Measurements from ENCODE around the gene ABR. TPM values are rescaled to one million over a fixed set of nuclear protein-coding genes. Genes with fewer than 3 reads are reported as not detected.

ABR gene
- polyA plus RNA-seq, 1 experiment: 65.4 TPM

- Histone ChIP-seq H3K36me3 (ENCODE audit: control insufficient read depth, insufficient read depth, low read length) (peaks cover 4% of the 10 kb centered on the region), H3K27me3 (ENCODE audit: control insufficient read depth, insufficient read depth, low read length) (no peaks in the 10 kb centered on the region), H3K4me3 (ENCODE audit: low read depth, low read length) (no peak overlapping the region)
- no peak for TF ChIP-seq CTCF (IDR thresholded peaks at IDR 0.05; ENCODE audit: insufficient read depth, low read depth, low read length)
- CTCF ChIA-PET: no interaction called here
- no peak for DNase-seq (ENCODE audit: low read depth)
- POLR2A ChIA-PET: no interaction called here
Observed at GRCh38 chr17:962670-963069, 217.1 kb downstream of the ABR start.

GRCh38 chr17:962166-962565 lies 217.6 kb downstream of the ABR start:
- no peak for DNase-seq (ENCODE audit: low read depth)
- ChIA-PET POLR2A (no interaction called here), CTCF (no interaction called here)
- Histone ChIP-seq H3K27me3 (ENCODE audit: control insufficient read depth, insufficient read depth, low read length) (no peaks in the 10 kb centered on the region), H3K4me3 (ENCODE audit: low read depth, low read length) (no peak overlapping the region), H3K36me3 (ENCODE audit: control insufficient read depth, insufficient read depth, low read length) (peaks cover 4% of the 10 kb centered on the region)
- TF ChIP-seq CTCF (IDR thresholded peaks at IDR 0.05; ENCODE audit: insufficient read depth, low read depth, low read length): no peak

- Histone ChIP-seq H3K4me3 (ENCODE audit: low read depth, low read length) (no peak overlapping the region), H3K36me3 (ENCODE audit: control insufficient read depth, insufficient read depth, low read length) (peaks cover 4% of the 10 kb centered on the region), H3K27me3 (ENCODE audit: control insufficient read depth, insufficient read depth, low read length) (no peaks in the 10 kb centered on the region)
- no peak for DNase-seq (ENCODE audit: low read depth)
- POLR2A ChIA-PET: no interaction called here
- CTCF ChIA-PET: interaction anchor here (0.9 to 2.8 kb wide), 2 partner anchors 13 to 31 kb away, joined by 3 to 8 read pairs; no protein-coding TSS in a partner anchor
- TF ChIP-seq CTCF (IDR thresholded peaks at IDR 0.05; ENCODE audit: insufficient read depth, low read depth, low read length): no peak
Observed at GRCh38 chr17:958712-959451, 220.9 kb downstream of the ABR start.

GRCh38 chr17:957856-958421 lies 221.8 kb downstream of the ABR start:
- H3K4me3 ChIP-seq (ENCODE audit: low read depth, low read length): no peak overlapping the region
- DNase-seq (ENCODE audit: low read depth): no peak
- ChIA-PET POLR2A (no interaction called here), CTCF (interaction anchor here (0.9 to 2.8 kb wide), 3 partner anchors 14 to 38 kb away, joined by 3 to 8 read pairs (median 4); no protein-coding TSS in a partner anchor)
- no peaks in the 10 kb centered on the region for H3K27me3 ChIP-seq (ENCODE audit: control insufficient read depth, insufficient read depth, low read length)
- no peak for TF ChIP-seq CTCF (IDR thresholded peaks at IDR 0.05; ENCODE audit: insufficient read depth, low read depth, low read length)
- peaks cover 6% of the 10 kb centered on the region for H3K36me3 ChIP-seq (ENCODE audit: control insufficient read depth, insufficient read depth, low read length)

- TF ChIP-seq CTCF (IDR thresholded peaks at IDR 0.05; ENCODE audit: insufficient read depth, low read depth, low read length): no peak
- H3K27me3 ChIP-seq (ENCODE audit: control insufficient read depth, insufficient read depth, low read length): no peaks in the 10 kb centered on the region
- no peak overlapping the region for H3K4me3 ChIP-seq (ENCODE audit: low read depth, low read length)
- ChIA-PET CTCF (interaction anchor here (0.6 to 2.8 kb wide), 6 partner anchors 8 to 46 kb away, joined by 3 to 8 read pairs (median 6); no protein-coding TSS in a partner anchor), POLR2A (no interaction called here)
- no peak for DNase-seq (ENCODE audit: low read depth)
- peaks cover 5% of the 10 kb centered on the region for H3K36me3 ChIP-seq (ENCODE audit: control insufficient read depth, insufficient read depth, low read length)
Observed at GRCh38 chr17:956905-957304, 222.9 kb downstream of the ABR start.

Data from BJ (cell line).